Hematopoietic multipotent progenitor cell treated with erythropoietin and hydrocortisone succinate and interleukin-3 and kit ligand, for 4 days (in vitro differentiated cells): Measurements from ENCODE around the gene LRSAM1.
A peak's percentile ranks its signal among the peaks of the same experiment; 100 is the strongest.

Source experiments
- DNase-seq: peaks from one replicate; pipeline ENCODE4 v3.0.0-alpha.2; 2015

LRSAM1 gene

GRCh38 chr9:127537792-127538191, 86.5 kb downstream of the LRSAM1 start:
- DNase-seq = peak; percentile 34

DNA sequence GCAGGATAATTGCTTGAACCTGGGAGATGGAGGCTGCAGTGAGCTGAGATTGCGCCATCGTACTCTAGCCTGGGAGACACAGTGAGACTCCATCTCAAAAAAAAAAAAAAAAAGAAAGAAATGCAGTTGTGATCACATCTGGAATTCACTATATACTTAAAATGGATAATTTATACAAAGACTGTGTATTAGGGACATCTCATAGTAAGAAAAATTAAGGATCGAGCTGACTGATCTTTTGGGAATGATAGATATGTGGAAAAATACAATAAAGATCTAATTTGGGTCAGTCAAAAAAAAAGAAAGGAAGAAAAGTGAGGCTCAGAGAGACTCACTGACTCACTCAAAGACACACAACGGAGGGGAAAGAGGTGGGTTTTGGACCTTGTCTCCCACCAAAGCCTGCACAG, 87.5 kb downstream of the LRSAM1 start:
- no peak for DNase-seq

DNA sequence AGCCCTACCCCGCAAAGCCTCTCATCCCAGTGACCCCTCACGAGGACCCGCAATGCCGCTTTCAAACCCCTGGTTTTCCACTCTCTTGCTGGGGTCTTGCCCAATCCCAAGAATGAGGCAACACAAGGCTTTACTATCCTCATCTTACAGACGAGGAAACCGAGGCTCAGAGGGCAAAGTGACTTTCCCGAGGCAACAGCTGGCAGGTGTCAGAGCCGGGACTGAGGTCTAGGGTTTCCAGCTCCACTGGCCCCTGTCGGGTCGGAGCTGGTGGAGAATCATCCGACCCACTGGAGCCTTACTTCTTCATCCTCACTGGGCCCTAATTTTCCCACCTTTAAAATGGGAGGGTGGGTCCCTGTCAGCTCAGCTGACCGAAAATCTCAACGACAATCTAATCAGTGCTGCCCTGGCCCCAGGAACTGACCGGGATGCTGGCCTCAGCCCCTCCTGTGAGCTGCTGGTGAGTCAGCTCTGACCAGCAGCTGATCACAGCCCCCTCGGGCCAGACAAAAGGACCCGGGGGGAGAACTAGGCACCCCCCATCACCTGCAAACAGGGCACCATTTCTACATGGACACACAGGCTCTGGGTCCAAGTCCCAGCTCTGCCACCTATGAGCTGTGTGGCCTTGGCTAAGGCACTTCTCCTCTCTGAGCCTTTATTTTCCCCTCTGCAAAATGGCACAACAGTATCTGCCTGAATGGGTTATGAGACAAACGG, 88.1 kb downstream of the LRSAM1 start:
- DNase-seq = peak; percentile 31

DNA sequence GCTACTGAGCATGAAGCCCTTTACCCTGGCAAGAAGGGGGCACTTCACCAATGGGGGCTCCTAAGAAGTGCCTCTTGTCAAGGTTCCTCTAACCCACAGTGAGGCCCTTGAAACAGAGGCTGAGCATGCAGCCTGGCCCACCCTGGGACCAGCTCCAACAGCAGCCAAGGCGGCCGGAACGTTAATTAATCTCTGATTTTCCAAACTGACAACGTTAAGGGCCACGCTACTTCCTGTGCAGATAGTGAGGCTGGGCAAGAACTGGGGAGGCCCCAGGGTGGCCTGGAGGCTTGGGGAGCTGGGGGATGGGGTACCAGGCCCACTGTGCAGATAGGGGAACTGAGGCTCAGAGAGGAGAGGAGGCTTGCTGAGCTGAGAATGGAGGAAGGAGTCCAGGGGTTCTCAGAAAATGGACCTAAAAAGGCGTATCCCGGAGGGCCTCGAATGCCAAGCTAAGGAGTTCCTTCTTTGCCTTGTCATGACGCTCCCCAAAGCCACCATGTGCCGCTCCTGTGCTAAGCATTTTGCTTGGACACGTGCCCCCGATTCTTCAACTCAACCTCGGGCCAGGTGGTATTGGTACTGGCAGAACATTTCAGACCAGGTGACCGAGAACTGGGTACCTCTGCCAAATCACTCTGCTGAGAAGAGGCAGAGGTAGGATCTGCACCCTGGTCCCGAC, 88.8 kb downstream of the LRSAM1 start:
- DNase-seq = peak; percentile 79

DNA sequence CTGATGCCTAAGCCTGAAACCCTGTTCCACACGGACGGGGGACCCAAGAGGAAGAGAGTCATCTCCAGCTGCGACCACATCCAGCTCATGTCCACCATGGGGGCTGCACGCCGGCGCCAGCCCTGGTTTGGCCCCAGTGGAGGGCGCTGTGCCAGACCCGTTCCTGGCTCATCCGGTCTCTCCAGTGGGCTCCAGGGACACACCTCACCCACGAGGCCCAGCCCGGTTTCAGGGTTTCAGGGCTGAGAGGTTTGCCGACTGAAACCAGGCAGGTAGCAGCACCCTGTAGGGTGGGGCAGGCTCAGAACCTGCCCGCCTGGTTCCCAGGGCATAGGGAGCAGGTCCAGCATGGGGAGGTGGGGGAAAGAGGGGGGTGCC, 89.3 kb downstream of the LRSAM1 start:
- no peak for DNase-seq

- DNase-seq = no peak
Measured at GRCh38 chr9:127541176-127541575, 89.9 kb downstream of the LRSAM1 start.

GRCh38 chr9:127541865-127542264, 90.6 kb downstream of the LRSAM1 start:
- no peak for DNase-seq

DNA sequence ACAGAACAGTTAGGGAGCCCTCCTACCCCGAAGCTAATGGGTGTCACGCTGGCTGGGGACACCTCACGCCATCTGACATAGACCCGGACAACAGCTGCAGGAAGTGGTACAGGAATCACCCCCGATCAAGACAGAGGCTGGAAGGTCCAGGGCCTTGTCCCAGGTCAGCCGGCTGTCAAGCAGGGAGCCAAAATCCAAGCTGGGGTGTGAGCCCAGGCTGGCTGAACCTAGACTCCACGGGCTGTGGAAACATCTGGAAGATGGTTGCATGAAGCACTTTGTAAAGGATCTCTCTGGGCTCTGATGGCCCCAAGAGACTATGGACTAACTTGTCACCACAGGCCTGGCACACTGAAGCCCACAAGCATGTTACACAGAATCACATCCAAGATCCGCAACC, 91.9 kb downstream of the LRSAM1 start:
- DNase-seq = no peak

GRCh38 chr9:127543973-127544533, 92.7 kb downstream of the LRSAM1 start:
- no peak for DNase-seq

- peak; percentile 77 for DNase-seq
Measured at GRCh38 chr9:127545196-127546124, 94.2 kb downstream of the LRSAM1 start.

GRCh38 chr9:127546125-127546832, 95.0 kb downstream of the LRSAM1 start:
- peak; percentile 29 for DNase-seq

- no peak for DNase-seq
Measured at GRCh38 chr9:127548352-127548881, 97.1 kb downstream of the LRSAM1 start.

- no peak for DNase-seq
Measured at GRCh38 chr9:127549218-127549617, 97.9 kb downstream of the LRSAM1 start.

- no peak for DNase-seq
Measured at GRCh38 chr9:127549751-127550150, 98.4 kb downstream of the LRSAM1 start.

- no peak for DNase-seq
Measured at GRCh38 chr9:127550282-127550681, 99.0 kb downstream of the LRSAM1 start.

DNA sequence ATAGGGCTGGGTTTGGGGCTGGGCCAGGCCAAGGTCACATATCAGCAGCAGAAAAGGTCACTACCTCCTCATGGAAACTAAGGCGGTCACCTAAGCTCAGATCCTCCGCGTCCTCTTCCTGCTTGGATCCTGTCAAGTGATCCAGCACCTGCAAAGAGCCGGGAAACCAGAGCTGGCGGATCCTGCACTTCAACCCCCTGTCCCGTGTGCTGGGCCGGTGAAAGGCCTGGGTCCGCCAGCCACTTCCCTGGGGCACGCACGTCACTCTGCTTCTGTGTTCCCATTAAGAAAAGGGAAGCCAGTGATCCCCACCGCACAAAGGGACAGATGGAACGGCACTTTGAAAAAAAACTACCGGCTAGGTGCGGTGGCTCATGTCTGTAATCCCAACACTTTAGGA, 99.4 kb downstream of the LRSAM1 start:
- no peak for DNase-seq
